HEK293T (cell line): ENCODE data around the gene PDE7B.

Experiments used
- CTCF ChIA-PET: fragments of 350-600 bp; formaldehyde crosslinking; extraction: SDS; loops from one replicate; lab custom pipeline; 2021; ENCODE audit warnings: antibody characterized with exemption, inconsistent platforms; lab: Yijun Ruan, JAX
- POLR2A ChIA-PET: fragments of 350-600 bp; formaldehyde crosslinking; extraction: SDS; loops from one replicate; lab custom pipeline; 2020; ENCODE audit warnings: antibody characterized with exemption, inconsistent platforms; lab: Yijun Ruan, JAX
- DNase-seq: peaks from one replicate; pipeline ENCODE4 v3.0.0; 2012; ENCODE audit warnings: mixed read lengths; ENCODE audit errors: extremely low spot score
- ARNT ChIP-seq: fragments of 450-650 bp; IDR thresholded peaks from 2 replicates; pipeline ENCODE4 v1.6.1; 2017; ENCODE audit warnings: mild to moderate bottlenecking
- BHLHE40 ChIP-seq: fragments of 450-650 bp; IDR thresholded peaks from 2 replicates; pipeline ENCODE4 v1.6.1; 2016; ENCODE audit warnings: mild to moderate bottlenecking, moderate library complexity, borderline replicate concordance
- CTBP1 ChIP-seq: fragments of 450-650 bp; IDR thresholded peaks from 2 replicates; pipeline ENCODE4 v1.6.1; 2016; ENCODE audit warnings: borderline replicate concordance
- ELF4 ChIP-seq: fragments of 450-650 bp; IDR thresholded peaks from 2 replicates; pipeline ENCODE4 v1.6.1; 2017; ENCODE audit warnings: antibody characterized with exemption
- FOXA1 ChIP-seq: fragments of 450-650 bp; IDR thresholded peaks from 2 replicates; pipeline ENCODE4 v1.6.1; 2016; ENCODE audit warnings: mild to moderate bottlenecking
- FOXK2 ChIP-seq: fragments of 450-650 bp; IDR thresholded peaks from 2 replicates; pipeline ENCODE4 v1.6.1; 2016; ENCODE audit warnings: mild to moderate bottlenecking
- FOXM1 ChIP-seq: fragments of 450-650 bp; IDR thresholded peaks from 2 replicates; pipeline ENCODE4 v1.6.1; 2017; ENCODE audit warnings: mild to moderate bottlenecking, borderline replicate concordance
- HDGF ChIP-seq: fragments of 450-650 bp; IDR thresholded peaks from 2 replicates; pipeline ENCODE4 v1.6.1; 2017; ENCODE audit warnings: antibody characterized with exemption, borderline replicate concordance
- L3MBTL2 ChIP-seq: fragments of 450-650 bp; conservative IDR thresholded peaks from 2 replicates; pipeline ENCODE4 v1.6.1; 2016; ENCODE audit warnings: mild to moderate bottlenecking
- LEF1 ChIP-seq: fragments of 450-650 bp; IDR thresholded peaks from 2 replicates; pipeline ENCODE4 v1.6.1; 2017; ENCODE audit warnings: mild to moderate bottlenecking, borderline replicate concordance
- NFRKB ChIP-seq: fragments of 450-650 bp; IDR thresholded peaks from 2 replicates; pipeline ENCODE4 v1.6.1; 2016; ENCODE audit warnings: mild to moderate bottlenecking, moderate library complexity
- SP1 ChIP-seq: fragments of 450-650 bp; IDR thresholded peaks from 2 replicates; pipeline ENCODE4 v1.6.1; 2017
- SUZ12 ChIP-seq: fragments of 450-650 bp; IDR thresholded peaks from 2 replicates; pipeline ENCODE4 v1.6.1; 2016; ENCODE audit warnings: mild to moderate bottlenecking
- TARDBP ChIP-seq: fragments of 450-650 bp; IDR thresholded peaks from 2 replicates; pipeline ENCODE4 v1.6.1; 2016
- ZNF384 ChIP-seq: fragments of 450-650 bp; IDR thresholded peaks from 2 replicates; pipeline ENCODE4 v1.6.1; 2016
- TF ChIP-seq, protein P1 (sequence below): fragments of 450-650 bp; IDR thresholded peaks from 2 replicates; pipeline ENCODE4 v1.6.1; 2016

Gene PDE7B

DNA sequence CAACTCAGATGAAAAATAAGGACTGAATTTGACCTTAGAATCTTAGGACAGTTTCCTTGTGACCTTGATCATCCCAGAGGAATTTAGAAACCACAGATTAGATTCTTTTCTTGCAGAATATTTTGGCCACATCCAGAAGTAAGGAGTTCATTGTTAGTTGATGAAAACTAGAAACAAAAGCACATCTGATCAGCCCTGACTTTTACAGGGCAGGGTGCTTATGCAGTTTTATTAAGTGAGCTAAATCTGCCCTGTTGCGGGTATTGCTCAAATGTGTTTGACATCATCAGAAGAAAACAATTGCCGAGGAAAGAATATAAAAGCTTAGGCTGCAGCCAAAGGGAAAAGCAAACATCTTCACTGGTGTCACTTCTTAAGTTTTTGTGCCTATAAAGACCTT lies 297.8 kb downstream of the PDE7B start:
- ChIA-PET CTCF (no interaction called here), POLR2A (interaction anchor here (1.2 kb wide), 1 partner anchor 141 kb away, joined by 3 read pairs; the partner anchor contains the start of gene BCLAF1)
- no peak for TF ChIP-seq LEF1
- TF ChIP-seq FOXA1: no peak
- no peak for TF ChIP-seq TARDBP
- no peak for TF ChIP-seq ZNF384
- no peak for TF ChIP-seq SP1
- no peak for TF ChIP-seq ARNT
- TF ChIP-seq CTBP1: no peak
- no peak for TF ChIP-seq FOXM1
- TF ChIP-seq SUZ12: no peak
- no peak for DNase-seq

GRCh38 chr6:136150961-136151360 lies 299.5 kb downstream of the PDE7B start:
- TF ChIP-seq ARNT (no peak), LEF1 (no peak), FOXK2 (no peak), SUZ12 (no peak), NFRKB (no peak), CTBP1 (no peak), FOXA1 (no peak), TARDBP (no peak), SP1 (no peak), HDGF (no peak), ELF4 (no peak), L3MBTL2 (no peak), FOXM1 (no peak), BHLHE40 (no peak), ZNF384 (no peak)
- TF ChIP-seq, protein P1, sequence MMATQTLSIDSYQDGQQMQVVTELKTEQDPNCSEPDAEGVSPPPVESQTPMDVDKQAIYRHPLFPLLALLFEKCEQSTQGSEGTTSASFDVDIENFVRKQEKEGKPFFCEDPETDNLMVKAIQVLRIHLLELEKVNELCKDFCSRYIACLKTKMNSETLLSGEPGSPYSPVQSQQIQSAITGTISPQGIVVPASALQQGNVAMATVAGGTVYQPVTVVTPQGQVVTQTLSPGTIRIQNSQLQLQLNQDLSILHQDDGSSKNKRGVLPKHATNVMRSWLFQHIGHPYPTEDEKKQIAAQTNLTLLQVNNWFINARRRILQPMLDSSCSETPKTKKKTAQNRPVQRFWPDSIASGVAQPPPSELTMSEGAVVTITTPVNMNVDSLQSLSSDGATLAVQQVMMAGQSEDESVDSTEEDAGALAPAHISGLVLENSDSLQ: no peak
- ChIA-PET CTCF (no interaction called here), POLR2A (no interaction called here)
- no peak for DNase-seq

GRCh38 chr6:136153707-136154375 lies 302.3 kb downstream of the PDE7B start:
- ChIA-PET CTCF (no interaction called here), POLR2A (no interaction called here)
- no peak for DNase-seq
- TF ChIP-seq LEF1 (no peak), ELF4 (no peak), CTBP1 (no peak), ARNT (no peak), ZNF384 (no peak), FOXK2 (no peak)

DNA sequence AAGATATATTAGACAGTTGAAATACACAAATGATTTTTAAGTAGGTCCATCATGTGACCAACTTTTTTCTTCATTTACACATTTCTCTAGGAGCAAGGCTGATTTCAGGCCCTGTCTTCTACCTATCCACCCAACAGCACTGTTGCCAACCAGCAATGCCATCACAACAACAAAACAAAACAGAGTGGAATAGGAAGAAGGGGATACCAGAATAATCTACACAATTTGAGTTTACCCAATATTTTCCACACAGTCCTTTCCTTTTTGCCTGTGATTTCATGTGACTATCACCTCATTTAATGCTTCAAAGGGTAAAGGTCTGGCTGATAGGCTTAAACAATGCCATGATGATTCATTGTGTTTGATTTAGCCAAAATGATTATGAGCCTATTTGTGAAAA lies 303.7 kb downstream of the PDE7B start:
- ChIA-PET POLR2A (no interaction called here), CTCF (no interaction called here)
- no peak for DNase-seq
- no peak for TF ChIP-seq CTBP1
- TF ChIP-seq FOXM1: no peak
- TF ChIP-seq FOXA1: no peak
- no peak for TF ChIP-seq FOXK2
- TF ChIP-seq SUZ12: no peak
- no peak for TF ChIP-seq NFRKB
- TF ChIP-seq, protein P1: no peak
- TF ChIP-seq BHLHE40: no peak
- no peak for TF ChIP-seq ELF4
- TF ChIP-seq HDGF: no peak
- TF ChIP-seq ZNF384: no peak
- no peak for TF ChIP-seq TARDBP
- TF ChIP-seq L3MBTL2: no peak
- TF ChIP-seq LEF1: no peak
- TF ChIP-seq SP1: no peak
- TF ChIP-seq ARNT: no peak

DNA sequence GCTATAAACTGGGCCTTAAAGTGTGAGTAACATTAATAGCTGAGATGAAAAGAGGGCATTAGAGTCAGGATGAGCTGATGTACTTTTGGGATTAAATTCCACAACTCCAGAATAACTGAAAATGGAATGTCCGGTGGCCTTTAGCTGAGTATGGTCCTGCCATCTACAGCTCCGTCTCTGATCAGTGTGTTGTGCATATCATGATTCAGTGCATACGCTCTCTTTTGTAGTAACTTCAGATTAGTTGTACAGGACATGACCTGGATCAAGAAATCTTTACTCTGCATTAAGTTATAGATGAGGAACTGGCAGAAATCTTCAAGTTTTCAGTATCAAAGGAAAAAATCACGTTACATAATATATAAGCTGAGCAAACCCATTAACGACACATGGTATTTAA lies 306.2 kb downstream of the PDE7B start:
- no peak for DNase-seq
- no peak for TF ChIP-seq FOXM1
- TF ChIP-seq SUZ12: no peak
- TF ChIP-seq BHLHE40: no peak
- TF ChIP-seq NFRKB: no peak
- TF ChIP-seq SP1: no peak
- no peak for TF ChIP-seq FOXA1
- no peak for TF ChIP-seq CTBP1
- no peak for TF ChIP-seq HDGF
- TF ChIP-seq L3MBTL2: no peak
- TF ChIP-seq, protein P1: no peak
- no peak for TF ChIP-seq FOXK2
- TF ChIP-seq TARDBP: no peak
- ChIA-PET POLR2A (no interaction called here), CTCF (interaction anchor here (0.9 kb wide), 1 partner anchor 542 kb away, joined by 3 read pairs; no protein-coding TSS in a partner anchor)

DNA sequence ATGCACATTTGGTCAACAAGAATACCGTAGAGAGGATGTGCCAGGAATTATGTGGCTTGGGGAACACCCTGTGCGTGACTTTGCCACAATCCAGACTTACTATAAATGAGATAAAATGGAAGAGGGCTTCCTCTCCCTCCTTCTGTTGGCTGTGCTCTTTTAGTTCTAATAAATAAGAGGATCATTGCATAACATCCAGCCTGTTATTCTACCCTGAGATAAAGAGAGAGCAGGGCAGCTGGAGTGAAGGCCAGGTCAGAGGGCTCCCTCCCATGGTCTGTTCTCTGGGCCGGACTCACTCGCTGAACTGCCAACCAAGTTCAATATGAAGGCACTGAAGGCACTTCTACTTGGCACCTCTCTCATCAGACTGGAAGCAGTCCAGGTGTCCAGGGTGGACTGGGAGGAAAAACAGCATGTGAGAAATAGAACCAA lies 306.9 kb downstream of the PDE7B start:
- DNase-seq: no peak
- TF ChIP-seq HDGF (no peak), ARNT (no peak), L3MBTL2 (no peak), ZNF384 (no peak), FOXM1 (no peak)
- POLR2A ChIA-PET: no interaction called here
- CTCF ChIA-PET: interaction anchor here (0.9 kb wide), 1 partner anchor 543 kb away, joined by 3 read pairs; no protein-coding TSS in a partner anchor

- no peak for DNase-seq
- ChIA-PET CTCF (no interaction called here), POLR2A (no interaction called here)
- TF ChIP-seq FOXK2: no peak
- no peak for TF ChIP-seq TARDBP
- TF ChIP-seq, protein P1: no peak
- TF ChIP-seq ARNT: no peak
- no peak for TF ChIP-seq LEF1
- TF ChIP-seq ZNF384: no peak
- no peak for TF ChIP-seq HDGF
- TF ChIP-seq NFRKB: no peak
- TF ChIP-seq ELF4: no peak
- no peak for TF ChIP-seq L3MBTL2
- TF ChIP-seq FOXM1: no peak
- no peak for TF ChIP-seq SUZ12
- TF ChIP-seq SP1: no peak
- TF ChIP-seq CTBP1: no peak
Measured at GRCh38 chr6:136158971-136159370, 307.5 kb downstream of the PDE7B start.
